DOHH2 (cell line): ENCODE measurements around the gene ANKRD49.

Source experiments
- H3F3A ChIP-seq: fragments of 200-600 bp; sonication (generic), shearing (Covaris generic); 2 replicates; pipeline ENCODE4 v1.6.0; 2016; ENCODE audit warnings: antibody characterized with exemption, mild to moderate bottlenecking; ENCODE audit not compliant: control insufficient read depth, insufficient read depth
- H3K27ac ChIP-seq: fragments of 200-600 bp; sonication (generic); 2 replicates; pipeline ENCODE4 v1.5.1; 2014; ENCODE audit warnings: low read depth, mild to moderate bottlenecking, low read length, moderate library complexity
- H3K27me3 ChIP-seq: fragments of 200-600 bp; sonication (generic); 2 replicates; pipeline ENCODE4 v1.6.1; 2014; ENCODE audit warnings: mild to moderate bottlenecking, low read length, mixed read lengths; ENCODE audit not compliant: control insufficient read depth
- H3K36me3 ChIP-seq: fragments of 200-600 bp; sonication (generic); 2 replicates; pipeline ENCODE4 v1.6.1; 2014; ENCODE audit warnings: mild to moderate bottlenecking, low read length, moderate library complexity, mixed read lengths; ENCODE audit not compliant: control insufficient read depth
- H3K4me1 ChIP-seq: fragments of 200-600 bp; sonication (generic); 2 replicates; pipeline ENCODE4 v1.6.1; 2014; ENCODE audit warnings: mild to moderate bottlenecking, low read length, mixed read lengths; ENCODE audit not compliant: control insufficient read depth
- H3K4me2 ChIP-seq: fragments of 200-600 bp; sonication (generic); 2 replicates; pipeline ENCODE4 v1.6.0; 2014; ENCODE audit warnings: mild to moderate bottlenecking, low read length, moderate library complexity
- H3K4me3 ChIP-seq: fragments of 200-600 bp; sonication (generic); 2 replicates; pipeline ENCODE4 v1.5.1; 2014; ENCODE audit warnings: mild to moderate bottlenecking, low read length, mixed read lengths
- H3K79me2 ChIP-seq: fragments of 200-600 bp; sonication (generic); 2 replicates; pipeline ENCODE4 v1.6.1; 2014; ENCODE audit warnings: mild to moderate bottlenecking, low read length, mixed read lengths; ENCODE audit not compliant: control insufficient read depth
- H3K9me2 ChIP-seq: fragments of 200-600 bp; sonication (generic); replicated peaks from 2 replicates; pipeline ENCODE4 v1.6.1; 2014; ENCODE audit warnings: mild to moderate bottlenecking, low read length, mixed read lengths; ENCODE audit not compliant: control insufficient read depth
- H3K9me3 ChIP-seq: fragments of 200-600 bp; sonication (generic); 2 replicates; pipeline ENCODE4 v1.6.1; 2014; ENCODE audit warnings: antibody characterized with exemption, low read length, mixed read lengths; ENCODE audit not compliant: control insufficient read depth, insufficient read depth
- H4K20me1 ChIP-seq: fragments of 200-600 bp; sonication (generic); 2 replicates; pipeline ENCODE4 v1.6.0; 2014; ENCODE audit warnings: low read depth, mild to moderate bottlenecking, antibody characterized with exemption, low read length, moderate library complexity; ENCODE audit not compliant: control insufficient read depth, insufficient read depth
- CTCF ChIP-seq: fragments of 200-600 bp; sonication (generic); IDR thresholded peaks from one replicate; pipeline ENCODE4 v1.5.1; 2014; ENCODE audit warnings: antibody characterized with exemption, mild to moderate bottlenecking, low read depth, low read length; ENCODE audit not compliant: poor library complexity, severe bottlenecking
- EZH2phosphoT487 ChIP-seq: fragments of 200-600 bp; sonication (generic); IDR thresholded peaks from 2 replicates; pipeline ENCODE4 v1.6.1; 2017; ENCODE audit warnings: borderline replicate concordance, mild to moderate bottlenecking, antibody characterized with exemption, low read length, moderate library complexity, mixed read lengths

Gene ANKRD49

GRCh38 chr11:94459576-94459975 is 34.2 kb upstream of the ANKRD49 start:
- H3K27me3 ChIP-seq, result no peaks in the 10 kb centered on the region
- no peaks in the 10 kb centered on the region for H3K79me2 ChIP-seq
- no peak overlapping the region for H3K4me2 ChIP-seq
- no peaks in the 10 kb centered on the region for H3K9me2 ChIP-seq
- H3K4me1 ChIP-seq, result no peaks in the 10 kb centered on the region
- H4K20me1 ChIP-seq, result no peaks in the 10 kb centered on the region
- no peak for TF ChIP-seq EZH2phosphoT487
- no peak for TF ChIP-seq CTCF
- H3K27ac ChIP-seq, result no peak overlapping the region
- no peaks in the 10 kb centered on the region for H3K9me3 ChIP-seq
- no peaks in the 10 kb centered on the region for H3F3A ChIP-seq
- H3K36me3 ChIP-seq, result peaks cover 63% of the 10 kb centered on the region
- no peak overlapping the region for H3K4me3 ChIP-seq

GRCh38 chr11:94469416-94469815 is 24.4 kb upstream of the ANKRD49 start:
- Histone ChIP-seq H3K27ac (no peak overlapping the region), H4K20me1 (no peaks in the 10 kb centered on the region), H3F3A (no peaks in the 10 kb centered on the region), H3K27me3 (no peaks in the 10 kb centered on the region), H3K4me2 (no peak overlapping the region), H3K9me3 (no peaks in the 10 kb centered on the region), H3K36me3 (peaks cover 89% of the 10 kb centered on the region), H3K4me1 (peaks cover 4% of the 10 kb centered on the region; the same call in 1 of the 2 replicates), H3K4me3 (no peak overlapping the region), H3K9me2 (no peaks in the 10 kb centered on the region), H3K79me2 (no peaks in the 10 kb centered on the region)
- TF ChIP-seq EZH2phosphoT487, result no peak
- no peak for TF ChIP-seq CTCF

GRCh38 chr11:94472916-94473799 is 20.6 kb upstream of the ANKRD49 start:
- no peak overlapping the region for H3K4me2 ChIP-seq
- H3K79me2 ChIP-seq, result no peaks in the 10 kb centered on the region
- H3K4me3 ChIP-seq, result no peak overlapping the region

More at GRCh38 chr11:94472916-94473799, 20.6 kb upstream of the ANKRD49 start:
- Histone ChIP-seq H3K27ac (no peak overlapping the region), H3K4me1 (peaks cover 4% of the 10 kb centered on the region; the same call in 1 of the 2 replicates), H3K36me3 (peaks cover 88% of the 10 kb centered on the region), H3F3A (no peaks in the 10 kb centered on the region), H4K20me1 (no peaks in the 10 kb centered on the region), H3K27me3 (no peaks in the 10 kb centered on the region), H3K9me3 (no peaks in the 10 kb centered on the region), H3K9me2 (no peaks in the 10 kb centered on the region)
- TF ChIP-seq EZH2phosphoT487, result no peak
- TF ChIP-seq CTCF, result no peak
